HL-60 (cell line): ENCODE measurements around the gene SRMS.

Source experiments
- DNase-seq, 2 experiments: peaks; one replicate each; pipeline ENCODE4 v3.0.0-alpha.2; 2010 to 2020; ENCODE audit warnings: low read depth in 1 of 2, low spot score in 1 of 2
- H3K27ac ChIP-seq: fragments of 250-450 bp; sonication (Bioruptor Pico); replicated peaks from 2 replicates; pipeline ENCODE4 v1.5.1; 2020; ENCODE audit warnings: mild to moderate bottlenecking, moderate library complexity
- H3K27me3 ChIP-seq: fragments of 250-450 bp; sonication (Bioruptor Pico); 2 replicates; pipeline ENCODE4 v1.5.1; 2021; ENCODE audit warnings: mild to moderate bottlenecking, moderate library complexity; ENCODE audit not compliant: insufficient read depth, poor library complexity, severe bottlenecking
- H3K4me3 ChIP-seq: replicated peaks from 2 replicates; pipeline ENCODE4 v1.5.1; 2011; ENCODE audit warnings: mild to moderate bottlenecking, control low read depth, low read length; ENCODE audit not compliant: insufficient read depth
- GABPA ChIP-seq: IDR thresholded peaks from 2 replicates; pipeline ENCODE4 v1.6.1; 2012; ENCODE audit warnings: low read depth
- POLR2AphosphoS5 ChIP-seq: IDR thresholded peaks from 2 replicates; pipeline ENCODE4 v1.6.1; 2012; ENCODE audit warnings: low read depth
- REST ChIP-seq: IDR thresholded peaks from 2 replicates; pipeline ENCODE4 v1.6.1; 2012; ENCODE audit warnings: low read depth; ENCODE audit not compliant: insufficient replicate concordance
- SPI1 ChIP-seq: IDR thresholded peaks from 2 replicates; pipeline ENCODE4 v1.6.1; 2012; ENCODE audit warnings: low read depth, mild to moderate bottlenecking, borderline replicate concordance
- TF ChIP-seq, protein P1 (sequence below): IDR thresholded peaks from one replicate; pipeline ENCODE4 v1.5.1; 2011; ENCODE audit warnings: low read length, control low read depth, inconsistent platforms; ENCODE audit not compliant: insufficient read depth

SRMS gene

DNA sequence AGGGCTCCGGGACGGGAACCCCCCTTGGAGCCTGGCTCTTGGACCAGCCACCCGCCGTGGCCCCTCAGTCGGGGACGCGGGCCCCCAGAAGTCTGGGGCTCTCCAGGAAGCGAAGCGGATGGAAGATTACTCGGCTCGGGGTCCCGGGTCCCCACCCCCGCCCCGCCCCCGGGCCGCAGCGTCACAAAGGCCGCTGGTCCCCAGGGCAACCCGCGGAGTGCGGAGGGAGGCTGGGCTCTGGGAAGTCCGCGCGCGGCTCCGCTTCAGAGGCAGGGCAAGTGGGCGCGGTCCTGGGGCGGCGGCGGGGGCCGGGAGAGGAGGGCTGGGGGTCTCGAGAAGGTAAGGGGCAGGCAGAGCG is 6.4 kb upstream of the SRMS start, which contains the start of gene FNDC11:
TSS of gene FNDC11 (plus strand) at position 227 of the 358 bp plus-strand sequence. CDS start 1,505 bp downstream, outside the sequence.
- no peak for DNase-seq
- Histone ChIP-seq H3K27ac (no peak within 1 kb of the TSS), H3K27me3 (peaks cover 49% of the 10 kb centered on the region), H3K4me3 (no peak within 1 kb of the TSS)
- TF ChIP-seq REST (no peak), POLR2AphosphoS5 (no peak), SPI1 (no peak), GABPA (no peak)
- TF ChIP-seq, protein P1, sequence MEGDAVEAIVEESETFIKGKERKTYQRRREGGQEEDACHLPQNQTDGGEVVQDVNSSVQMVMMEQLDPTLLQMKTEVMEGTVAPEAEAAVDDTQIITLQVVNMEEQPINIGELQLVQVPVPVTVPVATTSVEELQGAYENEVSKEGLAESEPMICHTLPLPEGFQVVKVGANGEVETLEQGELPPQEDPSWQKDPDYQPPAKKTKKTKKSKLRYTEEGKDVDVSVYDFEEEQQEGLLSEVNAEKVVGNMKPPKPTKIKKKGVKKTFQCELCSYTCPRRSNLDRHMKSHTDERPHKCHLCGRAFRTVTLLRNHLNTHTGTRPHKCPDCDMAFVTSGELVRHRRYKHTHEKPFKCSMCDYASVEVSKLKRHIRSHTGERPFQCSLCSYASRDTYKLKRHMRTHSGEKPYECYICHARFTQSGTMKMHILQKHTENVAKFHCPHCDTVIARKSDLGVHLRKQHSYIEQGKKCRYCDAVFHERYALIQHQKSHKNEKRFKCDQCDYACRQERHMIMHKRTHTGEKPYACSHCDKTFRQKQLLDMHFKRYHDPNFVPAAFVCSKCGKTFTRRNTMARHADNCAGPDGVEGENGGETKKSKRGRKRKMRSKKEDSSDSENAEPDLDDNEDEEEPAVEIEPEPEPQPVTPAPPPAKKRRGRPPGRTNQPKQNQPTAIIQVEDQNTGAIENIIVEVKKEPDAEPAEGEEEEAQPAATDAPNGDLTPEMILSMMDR, result no peak

GRCh38 chr20:63553251-63553932 is 5.8 kb upstream of the SRMS start:
- DNase-seq, result peak in 1 of 2 experiments; percentile 30
- TF ChIP-seq GABPA (no peak), SPI1 (no peak), POLR2AphosphoS5 (no peak), REST (no peak)
- TF ChIP-seq, protein P1, result no peak
- Histone ChIP-seq H3K27ac (no peak overlapping the region), H3K4me3 (no peak overlapping the region), H3K27me3 (peaks cover 54% of the 10 kb centered on the region)

DNA sequence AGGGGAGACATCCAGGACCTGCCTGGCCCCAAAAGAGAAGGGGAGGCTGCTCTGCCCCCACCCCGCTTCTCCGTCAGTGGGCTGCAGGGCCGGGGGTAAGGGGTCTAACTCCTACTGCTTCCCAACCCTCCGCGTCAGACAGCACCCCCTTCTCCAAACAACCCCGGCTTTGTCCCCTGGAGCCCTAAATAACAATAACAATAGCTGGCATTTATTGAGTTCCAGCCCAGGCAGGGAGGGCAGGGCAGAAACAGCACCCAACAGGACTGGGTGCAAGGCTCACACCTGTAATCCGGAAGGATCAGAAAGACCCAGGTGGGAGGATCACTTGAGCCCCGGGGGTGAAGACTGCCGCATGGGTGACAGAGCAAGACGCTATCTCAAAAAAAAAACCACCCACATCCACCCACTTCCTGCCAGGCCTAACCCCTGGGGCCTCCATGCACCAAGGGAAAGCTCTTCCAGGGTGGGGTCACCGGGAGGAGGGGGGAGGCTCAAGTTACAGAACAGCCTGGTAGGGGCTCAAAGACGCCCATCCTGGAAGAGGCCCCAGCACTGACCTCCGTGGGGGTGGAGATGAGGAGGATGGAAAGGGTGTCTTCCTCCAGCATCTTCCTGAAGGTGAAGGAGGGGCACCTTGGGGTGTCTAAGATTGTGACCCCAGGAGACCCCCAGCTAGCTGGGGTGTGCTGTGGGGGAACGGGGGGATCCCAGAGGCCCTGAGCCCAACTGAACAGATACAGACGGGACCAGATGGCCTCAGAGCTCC is 5.1 kb upstream of the SRMS start:
- no peak overlapping the region for H3K27ac ChIP-seq
- H3K27me3 ChIP-seq, result peaks cover 61% of the 10 kb centered on the region
- DNase-seq, result no peak
- H3K4me3 ChIP-seq, result no peak overlapping the region
- TF ChIP-seq REST (no peak), SPI1 (no peak), GABPA (no peak), POLR2AphosphoS5 (no peak)
- TF ChIP-seq, protein P1, result no peak
